Breast epithelium (tissue), 3 donors: ENCODE measurements around the gene DPYSL4.

Experiments used
- POLR2A ChIP-seq: fragments of 450-650 bp; IDR thresholded peaks from one replicate; pipeline ENCODE4 v1.6.1; 2016; ENCODE audit warnings: antibody characterized with exemption, mild to moderate bottlenecking, moderate library complexity
- POLR2AphosphoS5 ChIP-seq, 3 donors: sonication (generic); formaldehyde crosslinking; IDR thresholded peaks; one replicate each; pipeline ENCODE4 v1.6.1; 2017; ENCODE audit warnings: antibody characterized with exemption in 3 of 3

DNA sequence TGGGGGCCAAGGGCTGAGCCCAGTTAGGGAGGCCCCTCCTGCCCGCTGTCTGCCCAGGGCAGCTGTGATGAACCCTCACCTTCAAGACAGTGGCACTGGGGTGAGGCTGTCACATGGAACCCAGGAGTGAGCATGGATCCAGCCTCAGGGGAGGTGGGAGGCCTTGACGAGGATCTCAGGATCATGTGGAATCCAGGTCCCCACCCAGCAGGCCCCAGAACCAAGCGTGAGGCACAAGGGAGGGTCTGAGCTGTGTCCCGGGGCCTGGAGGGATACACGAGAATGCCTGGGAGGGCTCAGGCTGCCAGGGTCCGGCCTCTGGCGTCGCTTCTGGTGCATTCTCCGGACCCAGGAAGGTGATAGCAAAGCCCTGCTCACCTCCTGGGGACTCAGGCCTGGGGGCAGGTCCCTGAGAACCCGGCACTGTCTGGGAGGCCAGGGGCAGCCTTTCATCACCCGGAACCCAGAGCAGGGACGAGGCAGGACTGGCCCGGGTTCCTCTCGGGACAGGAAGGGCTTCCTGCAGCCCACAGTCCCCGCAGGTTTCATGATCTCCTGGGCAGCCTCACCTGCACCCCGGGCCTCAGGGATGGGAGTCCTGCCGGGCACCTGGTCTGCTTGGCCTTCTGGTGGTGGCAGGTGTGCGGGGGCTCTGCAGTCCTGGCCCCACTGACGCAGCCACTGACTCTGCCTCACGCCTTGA lies 17.5 kb downstream of the DPYSL4 start:
- TF ChIP-seq POLR2A (no peak), POLR2AphosphoS5 (IDR thresholded peaks at IDR 0.05) (no peak)
